GM18867 (cell line): ENCODE data around the gene TIE1.
"Not testable (repeated sequence)": the region's sequence is repeated elsewhere in the genome, so short reads cannot be mapped to it uniquely, and the experiment has no call there.

Experiments
- ATAC-seq: cut with Tn5 transposase; IDR thresholded peaks from one replicate; pipeline ENCODE4 v1.9.1; 2021; ENCODE audit warnings: mild to moderate bottlenecking, moderate library complexity; ENCODE audit not compliant: unreplicated experiment

The TIE1 gene

DNA sequence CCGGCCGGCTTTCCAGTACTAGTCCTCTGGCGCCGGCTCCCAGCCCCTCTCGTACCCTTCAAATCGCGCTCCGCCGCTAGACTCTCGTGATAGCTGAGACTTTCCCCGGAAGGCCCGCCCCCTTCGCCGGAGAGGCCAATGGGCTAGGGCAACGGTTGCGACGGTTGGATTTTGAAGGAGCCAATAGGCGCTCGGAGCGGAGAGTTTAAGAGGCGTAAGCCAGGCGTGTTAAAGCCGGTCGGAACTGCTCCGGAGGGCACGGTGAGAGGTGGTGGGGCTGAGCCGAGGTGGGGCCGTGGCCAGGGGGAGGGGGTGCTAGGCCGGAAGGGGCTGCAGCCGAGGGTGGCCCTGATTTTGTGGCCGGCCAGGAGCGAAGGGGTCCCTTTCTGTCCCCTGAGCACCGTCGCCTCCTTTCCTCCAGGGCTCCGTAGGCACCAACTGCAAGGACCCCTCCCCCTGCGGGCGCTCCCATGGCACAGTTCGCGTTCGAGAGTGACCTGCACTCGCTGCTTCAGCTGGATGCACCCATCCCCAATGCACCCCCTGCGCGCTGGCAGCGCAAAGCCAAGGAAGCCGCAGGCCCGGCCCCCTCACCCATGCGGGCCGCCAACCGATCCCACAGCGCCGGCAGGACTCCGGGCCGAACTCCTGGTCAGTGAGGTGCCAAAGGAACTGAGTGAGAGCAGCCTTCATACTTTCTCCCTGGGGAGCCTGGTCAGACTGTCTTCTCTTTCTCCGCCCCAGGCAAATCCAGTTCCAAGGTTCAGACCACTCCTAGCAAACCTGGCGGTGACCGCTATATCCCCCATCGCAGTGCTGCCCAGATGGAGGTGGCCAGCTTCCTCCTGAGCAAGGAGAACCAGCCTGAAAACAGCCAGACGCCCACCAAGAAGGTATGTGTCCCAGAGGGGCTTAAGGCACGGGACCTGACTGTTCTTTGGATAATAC, 58.2 kb downstream of the TIE1 start, which contains the start of gene CDC20:
Gene CDC20, plus strand, starts transcription at position 236 of the 948 bp plus-strand sequence. Its CDS starts 235 bp downstream, at position 471.
- ATAC-seq, result peak; percentile 94

DNA sequence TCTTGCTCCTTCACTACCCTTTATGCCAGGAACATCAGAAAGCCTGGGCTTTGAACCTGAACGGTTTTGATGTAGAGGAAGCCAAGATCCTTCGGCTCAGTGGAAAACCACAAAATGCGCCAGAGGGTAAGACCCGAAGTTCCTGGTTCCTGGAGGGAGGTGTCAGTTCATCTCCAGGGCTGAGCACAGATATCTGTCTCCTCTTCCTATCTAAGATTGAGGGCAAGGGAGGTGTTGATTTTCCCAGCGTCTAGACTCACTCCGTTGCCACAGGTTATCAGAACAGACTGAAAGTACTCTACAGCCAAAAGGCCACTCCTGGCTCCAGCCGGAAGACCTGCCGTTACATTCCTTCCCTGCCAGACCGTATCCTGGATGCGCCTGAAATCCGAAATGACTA, 58.9 kb downstream of the TIE1 start:
- no peak for ATAC-seq

DNA sequence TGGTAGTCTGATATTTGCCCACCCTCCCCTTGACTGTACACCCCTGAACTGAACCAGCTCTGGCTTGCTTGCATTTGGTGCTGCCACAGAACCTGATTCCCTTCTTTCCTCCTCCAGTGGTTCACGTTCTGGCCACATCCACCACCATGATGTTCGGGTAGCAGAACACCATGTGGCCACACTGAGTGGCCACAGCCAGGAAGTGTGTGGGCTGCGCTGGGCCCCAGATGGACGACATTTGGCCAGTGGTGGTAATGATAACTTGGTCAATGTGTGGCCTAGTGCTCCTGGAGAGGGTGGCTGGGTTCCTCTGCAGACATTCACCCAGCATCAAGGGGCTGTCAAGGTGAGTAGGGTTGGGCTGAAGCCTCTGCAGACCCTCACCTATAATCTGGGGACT, 59.8 kb downstream of the TIE1 start:
- no peak for ATAC-seq

- no peak for ATAC-seq
These were observed 62.6 kb downstream of the TIE1 start for GRCh38 chr1:43363283-43363934.

DNA sequence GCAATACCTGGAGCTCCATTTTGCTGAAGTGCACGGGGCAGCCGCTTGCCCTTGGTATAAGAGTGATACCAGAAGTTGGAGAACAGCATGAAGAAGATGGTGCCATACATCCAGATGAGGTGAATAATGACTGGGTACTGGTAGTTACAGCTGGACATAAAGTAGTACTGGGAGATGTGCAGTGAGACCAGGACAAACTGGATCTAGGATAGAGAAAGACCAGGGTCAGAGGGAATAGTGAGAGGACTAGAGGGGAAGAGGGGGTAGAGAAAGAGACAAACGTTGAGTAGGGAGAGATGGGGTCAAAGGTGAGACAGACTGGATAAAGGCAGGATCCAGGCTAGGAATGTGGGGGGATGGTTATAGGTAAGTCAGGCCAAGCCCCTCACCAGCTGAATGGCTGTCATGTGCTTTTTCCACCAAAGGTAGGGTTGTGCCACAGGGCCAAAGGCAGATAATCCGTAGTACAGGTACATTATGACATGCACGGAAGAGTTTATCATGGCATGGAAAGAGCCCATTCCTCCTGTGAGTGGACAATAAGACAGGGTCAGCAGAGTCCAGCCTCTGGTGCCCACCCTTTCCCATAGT, 63.2 kb downstream of the TIE1 start:
- no peak for ATAC-seq

- ATAC-seq, result no peak
These were observed 64.9 kb downstream of the TIE1 start for GRCh38 chr1:43365678-43366077.

DNA sequence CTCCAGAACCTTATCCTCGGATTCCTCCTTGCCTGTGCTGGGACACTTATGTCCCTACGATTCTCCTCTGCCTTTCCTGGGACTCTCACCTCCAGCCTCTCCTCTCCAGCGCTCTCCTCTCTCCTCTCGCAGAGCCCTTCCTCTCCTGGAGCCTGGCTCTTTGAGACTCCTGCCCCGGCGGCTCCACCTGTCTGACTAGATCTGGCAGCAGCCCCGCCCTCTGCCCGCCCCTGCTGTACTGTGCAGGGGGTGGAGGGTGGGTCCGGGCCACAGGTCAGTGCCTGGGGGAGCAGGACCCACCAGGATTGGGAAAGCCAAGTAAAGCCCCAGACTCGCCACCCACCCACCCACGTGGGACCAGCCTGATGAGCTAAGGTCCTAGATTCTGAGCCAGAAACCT, 65.4 kb downstream of the TIE1 start:
- ATAC-seq, result no peak

DNA sequence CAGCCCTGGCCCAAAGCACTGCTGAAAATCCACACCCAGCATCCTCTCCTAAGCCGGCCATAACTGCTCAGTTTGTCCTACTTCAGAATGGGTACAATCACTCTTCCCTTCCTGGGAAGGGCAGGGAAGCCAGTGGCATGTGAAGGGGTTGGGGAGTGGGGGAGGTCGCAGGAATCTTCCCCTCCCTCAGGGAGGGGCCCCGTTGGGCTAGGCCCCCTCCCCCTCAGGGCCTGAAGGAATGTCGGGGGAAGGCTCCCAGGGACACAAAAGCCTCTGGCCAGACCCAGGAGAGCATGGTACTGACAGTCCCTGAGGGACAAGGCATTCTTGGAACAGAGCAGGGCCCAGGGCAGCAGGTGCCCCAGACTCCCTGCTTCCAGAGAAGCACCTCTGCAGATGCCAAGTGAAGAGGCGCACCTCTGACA, 65.8 kb downstream of the TIE1 start:
- no peak for ATAC-seq

DNA sequence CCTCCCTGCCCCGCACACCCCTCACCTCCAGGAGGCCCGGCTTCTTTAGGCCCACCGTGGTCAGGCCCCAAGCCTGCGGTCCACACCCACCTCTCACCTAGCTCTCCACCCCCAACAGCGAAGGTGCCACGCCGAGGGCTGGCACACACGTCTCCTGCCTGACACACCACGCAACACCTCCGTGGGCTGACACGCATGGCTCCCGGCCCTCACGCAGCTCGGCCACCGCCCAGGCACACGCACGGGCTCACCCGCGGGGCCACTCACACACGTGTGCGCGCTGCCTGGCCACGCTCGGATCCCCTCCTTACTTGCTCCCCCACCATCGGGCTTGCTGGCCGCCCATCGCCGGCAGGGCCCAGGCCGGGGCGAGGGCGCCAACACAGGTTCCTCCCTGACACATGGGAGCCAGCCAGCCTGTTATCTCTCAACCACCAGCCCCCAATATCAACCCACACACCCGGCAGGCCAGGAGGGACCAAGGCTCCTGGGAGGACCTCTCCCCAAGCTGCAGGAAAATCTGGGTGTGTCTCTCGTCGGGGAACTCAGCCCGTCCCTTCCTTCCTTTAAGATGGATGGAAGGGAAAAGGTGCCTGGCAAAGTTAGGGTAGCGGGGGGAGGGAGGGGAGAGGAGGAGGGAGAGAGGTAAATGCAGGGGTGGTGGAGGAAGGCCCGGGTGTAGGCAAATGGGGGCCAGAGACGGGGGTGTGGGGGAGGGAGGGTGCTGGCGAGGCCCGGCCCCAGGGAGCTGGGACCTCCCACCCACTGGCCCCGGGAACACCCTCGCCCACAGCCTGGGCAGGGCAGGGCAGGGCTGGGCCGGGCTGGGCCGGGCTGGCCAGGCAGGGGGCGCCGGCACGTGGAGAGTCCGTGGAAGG, 66.5 kb downstream of the TIE1 start:
- ATAC-seq, result peak; percentile 46

GRCh38 chr1:43367904-43368645, 67.3 kb downstream of the TIE1 start, which contains the start of gene ELOVL1:
ELOVL1 (minus strand) TSS chr1:43368011; CDS start chr1:43365609, 2,402 bp downstream.
- ATAC-seq, result peak; percentile 72

- ATAC-seq, result no peak
These were observed 67.9 kb downstream of the TIE1 start for GRCh38 chr1:43368646-43369020.

DNA sequence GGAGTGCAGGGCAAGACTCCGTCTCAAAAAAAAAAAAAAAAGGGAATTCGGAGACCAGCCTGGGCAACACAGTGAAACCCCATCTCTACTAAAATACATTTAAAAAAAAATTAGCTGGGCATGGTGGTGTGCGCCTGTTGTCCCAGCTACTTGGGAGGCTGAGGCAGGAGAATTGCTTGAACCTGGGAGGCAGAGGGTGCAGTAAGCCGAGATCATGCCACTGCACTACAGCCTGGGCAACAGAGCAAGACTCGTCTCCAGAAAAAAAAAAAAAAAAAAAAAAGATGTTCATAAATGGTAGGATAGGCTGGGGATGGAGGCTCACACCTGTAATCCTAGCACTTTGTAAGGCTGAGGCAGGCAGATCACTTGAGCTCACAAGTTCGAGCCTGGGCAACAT, 69.0 kb downstream of the TIE1 start:
- ATAC-seq, result not testable (repeated sequence)

- no peak for ATAC-seq
These were observed 69.8 kb downstream of the TIE1 start for GRCh38 chr1:43370564-43370963.

- ATAC-seq, result no peak
These were observed 71.4 kb downstream of the TIE1 start for GRCh38 chr1:43372172-43372571.
